ENCODE results near the gene ACTG1.

ACTG1 gene

DNA sequence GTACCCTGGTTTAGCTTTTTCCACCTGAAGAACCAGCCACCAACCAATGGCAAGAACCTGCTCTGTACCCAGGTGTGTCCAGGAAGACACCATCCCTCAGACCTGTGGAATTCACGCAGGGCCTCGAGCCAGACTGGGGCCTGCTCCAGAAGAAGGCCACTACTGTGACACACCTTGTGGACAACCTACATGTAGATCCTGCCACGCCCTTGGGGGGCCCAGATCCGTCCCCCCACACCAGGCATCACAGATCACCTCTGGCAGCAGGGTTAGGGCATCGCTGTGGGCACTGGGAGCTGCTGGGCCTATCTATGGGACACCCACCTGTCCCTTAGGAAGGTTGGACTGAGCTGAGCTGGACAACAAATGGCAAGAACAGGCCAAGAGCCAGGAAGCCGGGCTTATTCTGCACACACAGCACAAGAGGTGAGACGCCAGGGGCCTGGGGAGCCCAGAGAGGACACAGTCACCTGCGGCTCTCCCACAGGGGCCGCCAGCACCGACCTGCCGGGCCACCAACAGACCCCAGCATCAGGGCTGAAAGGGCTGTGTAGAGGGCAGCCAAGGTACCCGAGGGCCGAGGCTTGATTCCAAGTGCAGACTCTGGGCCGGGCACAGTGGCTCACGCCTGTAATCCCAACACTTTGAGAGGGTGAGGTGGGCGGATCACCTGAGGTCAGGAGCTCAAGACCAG is 31.8 kb upstream of the ACTG1 start:
- DNase-seq, result no peak

DNA sequence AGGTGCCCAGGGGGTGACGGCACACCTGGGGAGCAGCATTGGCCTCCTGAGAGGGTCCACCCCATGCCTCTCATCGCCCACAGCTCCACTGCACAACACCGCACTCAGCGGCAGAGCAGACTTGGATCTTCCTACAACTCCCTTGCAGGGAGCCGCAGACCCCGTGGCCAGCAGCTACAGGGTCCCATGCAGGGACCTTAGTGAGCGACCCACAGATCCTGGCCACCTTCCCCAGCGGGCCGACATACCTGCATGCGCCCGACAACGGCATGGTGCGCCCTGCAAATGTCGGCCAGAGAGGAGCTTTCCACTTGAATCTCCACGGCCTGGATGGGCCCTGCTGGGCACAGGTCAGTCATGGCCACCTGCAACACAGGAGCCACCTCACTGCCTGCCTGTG is 31.2 kb upstream of the ACTG1 start:
- DNase-seq, result no peak

DNA sequence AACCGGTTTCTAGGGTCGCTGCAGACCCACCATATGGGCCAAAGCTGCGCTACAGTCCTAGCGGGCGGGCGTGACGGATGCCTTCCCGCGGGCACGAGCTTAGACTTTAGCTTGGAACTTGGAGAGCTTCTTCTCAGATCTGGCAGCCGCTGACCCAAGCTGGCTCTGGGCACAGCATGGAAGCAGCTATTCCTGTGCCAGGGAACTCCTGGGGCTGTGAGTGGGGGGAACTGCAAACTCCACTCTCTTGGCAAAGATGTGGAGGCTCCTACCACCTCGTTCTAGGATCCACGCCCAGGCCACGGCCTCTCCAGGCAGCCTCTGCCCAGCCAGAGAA is 30.7 kb upstream of the ACTG1 start:
- DNase-seq, result no peak

DNA sequence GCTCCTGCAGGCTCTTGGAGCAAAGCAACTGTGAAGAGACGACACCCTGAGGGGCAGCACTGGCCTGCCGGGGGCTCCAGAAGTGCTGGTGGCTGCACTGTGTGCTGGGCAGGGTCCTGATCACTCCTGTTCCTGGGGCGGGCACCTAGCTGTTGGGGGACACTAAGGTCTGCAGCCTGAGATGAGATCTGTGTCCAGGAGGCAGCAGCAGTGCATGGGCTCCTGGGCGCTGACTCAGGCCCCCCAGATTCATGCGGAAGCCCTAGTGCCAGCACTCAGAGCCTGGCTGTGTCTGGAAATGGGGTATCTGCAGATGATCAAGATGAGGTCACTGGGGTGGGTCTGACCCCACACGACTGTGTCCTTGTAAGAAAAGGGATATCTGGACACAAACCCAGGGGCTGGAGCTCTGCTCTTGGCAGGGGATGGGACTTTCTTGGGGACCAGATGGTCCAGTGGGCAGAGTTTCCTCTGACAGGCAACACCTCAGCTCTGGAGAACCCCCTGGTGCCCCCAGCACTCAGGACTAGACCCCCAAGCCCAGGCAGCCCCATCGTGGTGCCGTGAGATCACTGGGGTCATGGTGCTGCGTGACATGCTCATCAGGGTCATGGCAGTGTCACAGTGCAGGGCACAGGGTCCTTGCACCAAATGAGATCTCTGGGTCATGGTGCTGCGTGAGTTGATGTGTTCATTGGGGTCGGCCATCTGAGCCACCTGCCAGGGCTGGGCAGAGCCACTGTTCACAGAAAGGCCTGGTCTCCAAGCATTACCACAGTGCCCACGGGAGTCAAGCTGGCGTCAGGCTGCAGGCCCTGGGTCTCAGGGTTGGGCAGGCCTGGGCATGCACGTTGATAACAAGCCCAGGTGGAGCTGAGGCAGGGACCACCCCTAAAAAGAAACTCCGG is 30.1 kb upstream of the ACTG1 start:
- DNase-seq, result no peak

- no peak for DNase-seq
These were observed 28.5 kb upstream of the ACTG1 start for GRCh38 chr17:81541123-81541522.

DNA sequence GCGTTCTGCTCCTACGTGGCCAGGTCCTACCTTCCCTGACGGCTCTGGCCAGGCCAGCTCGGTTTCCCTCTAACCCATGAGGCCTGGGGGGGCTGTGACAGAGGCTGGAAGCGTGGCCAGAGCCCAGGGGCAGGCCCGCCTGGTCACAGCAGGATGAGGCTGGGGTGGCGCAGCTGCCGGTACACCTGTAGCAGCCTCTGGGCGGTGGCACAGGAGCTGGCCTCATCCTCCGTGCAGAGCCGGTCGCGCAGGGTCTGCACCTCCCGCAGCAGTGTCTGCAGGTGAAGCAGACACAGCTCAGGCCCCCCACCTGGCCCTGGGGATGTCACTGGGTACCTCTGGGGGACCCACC is 28.1 kb upstream of the ACTG1 start:
- no peak for DNase-seq

GRCh38 chr17:81539961-81540675 is 27.5 kb upstream of the ACTG1 start:
- no peak for DNase-seq

- no peak for DNase-seq
These were observed 26.9 kb upstream of the ACTG1 start for GRCh38 chr17:81539571-81539900.

- DNase-seq, result no peak
These were observed 26.3 kb upstream of the ACTG1 start for GRCh38 chr17:81538651-81539570.

GRCh38 chr17:81537856-81538555 is 25.4 kb upstream of the ACTG1 start:
- no peak for DNase-seq

DNA sequence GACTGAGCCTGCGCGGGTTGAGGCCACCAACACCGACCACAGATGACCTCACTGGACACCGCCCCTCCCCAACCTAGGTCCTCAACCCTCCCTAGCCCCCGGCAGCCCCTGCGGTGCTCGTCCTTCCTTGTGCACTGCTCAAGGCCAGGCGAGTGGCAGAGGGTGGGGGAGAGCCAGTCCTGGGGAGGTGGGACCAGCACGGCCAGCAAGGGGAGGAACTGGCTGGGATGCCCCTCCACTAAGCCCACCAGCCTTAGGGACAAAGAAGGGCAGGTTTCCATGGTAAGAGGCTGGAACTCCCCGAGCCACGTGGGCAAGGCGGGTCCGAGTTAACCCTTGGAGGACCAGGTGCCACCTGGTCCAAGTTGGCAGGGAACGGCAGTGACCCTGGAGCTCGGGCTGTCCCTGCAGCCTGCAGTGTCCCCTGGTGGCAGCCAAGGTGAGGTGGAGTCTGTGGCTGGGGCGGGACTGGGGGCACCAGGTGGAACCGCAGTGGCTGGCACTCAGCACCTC is 24.8 kb upstream of the ACTG1 start:
- no peak for DNase-seq

GRCh38 chr17:81536299-81537290 is 24.0 kb upstream of the ACTG1 start:
- DNase-seq, result no peak

- DNase-seq, result no peak
These were observed 23.1 kb upstream of the ACTG1 start for GRCh38 chr17:81535480-81536298.

DNA sequence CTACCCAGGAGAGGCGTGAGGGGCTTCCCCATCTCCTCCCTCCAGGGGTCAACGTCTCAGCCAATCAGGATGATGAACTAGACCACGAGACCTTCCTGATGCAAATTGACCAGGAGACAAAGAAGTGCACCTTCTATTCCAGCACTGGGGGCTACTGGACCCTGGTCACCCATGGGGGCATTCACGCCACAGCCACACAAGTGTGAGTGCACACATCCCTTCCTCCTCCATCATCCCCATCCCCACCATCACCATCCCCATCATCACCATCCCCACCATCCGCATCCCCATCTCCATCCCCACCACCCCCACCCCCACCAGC is 22.4 kb upstream of the ACTG1 start:
- DNase-seq, result no peak

- DNase-seq, result no peak
These were observed 21.8 kb upstream of the ACTG1 start for GRCh38 chr17:81534157-81535006.

GRCh38 chr17:81533339-81534141 is 20.9 kb upstream of the ACTG1 start:
- no peak for DNase-seq

- DNase-seq, result no peak
These were observed 20.1 kb upstream of the ACTG1 start for GRCh38 chr17:81532490-81533287.

Data from SIG-M5 (cell line).